A172 (cell line): ENCODE data around the gene EML6. TPM values are rescaled to one million over a fixed set of nuclear protein-coding genes. Genes with fewer than 3 reads are reported as not detected.

ENCODE experiments used
- DNase-seq: peaks from one replicate; pipeline ENCODE4 v3.0.0-alpha.2; 2015; ENCODE audit warnings: low spot score
- total RNA-seq: library from RNA; depleted of rRNA; stranded (reverse); fragments of >200 nt; shearing (Covaris generic); gene quantifications from 2 replicates; pipeline ENCODE4 v1.2.3, GENCODE V29; 2014

EML6 gene
- total RNA-seq, 1 experiment from 2014 or later: 0.67 TPM

GRCh38 chr2:54706622-54707021 lies 16.8 kb upstream of the EML6 start:
- DNase-seq: no peak

GRCh38 chr2:54708584-54709335 lies 14.7 kb upstream of the EML6 start:
- no peak for DNase-seq

- DNase-seq: no peak
These were observed 14.1 kb upstream of the EML6 start for GRCh38 chr2:54709336-54709809.

GRCh38 chr2:54710216-54710615 lies 13.2 kb upstream of the EML6 start:
- no peak for DNase-seq

GRCh38 chr2:54712516-54712915 lies 10.9 kb upstream of the EML6 start:
- no peak for DNase-seq

- no peak for DNase-seq
These were observed 8.5 kb upstream of the EML6 start for GRCh38 chr2:54714996-54715395.

- no peak for DNase-seq
These were observed 7.1 kb upstream of the EML6 start for GRCh38 chr2:54716375-54716774.

GRCh38 chr2:54720563-54720962 lies 2.9 kb upstream of the EML6 start:
- DNase-seq: no peak

- DNase-seq: peak; percentile 59
These were observed 821 bp upstream of the EML6 start for GRCh38 chr2:54722641-54723040.

GRCh38 chr2:54723996-54724559 lies 616 bp downstream of the EML6 start:
- peak; percentile 32 for DNase-seq

- no peak for DNase-seq
These were observed 1.3 kb downstream of the EML6 start for GRCh38 chr2:54724560-54725342.

GRCh38 chr2:54725343-54726099 lies 2.1 kb downstream of the EML6 start:
- DNase-seq: no peak

GRCh38 chr2:54726431-54726830 lies 3.0 kb downstream of the EML6 start:
- no peak for DNase-seq

- DNase-seq: no peak
These were observed 3.5 kb downstream of the EML6 start for GRCh38 chr2:54726940-54727339.

- peak; percentile 92 for DNase-seq
These were observed 5.2 kb downstream of the EML6 start for GRCh38 chr2:54728669-54729120.

GRCh38 chr2:54735636-54736035 lies 12.2 kb downstream of the EML6 start:
- DNase-seq: no peak

- DNase-seq: no peak
These were observed 14.8 kb downstream of the EML6 start for GRCh38 chr2:54738281-54738680.

GRCh38 chr2:54740333-54740732 lies 16.9 kb downstream of the EML6 start:
- no peak for DNase-seq

- no peak for DNase-seq
These were observed 17.8 kb downstream of the EML6 start for GRCh38 chr2:54741250-54741649.

GRCh38 chr2:54750040-54750439 lies 26.6 kb downstream of the EML6 start:
- DNase-seq: no peak

GRCh38 chr2:54752439-54752838 lies 29.0 kb downstream of the EML6 start:
- no peak for DNase-seq
